ENCODE results near the gene CTAGE1.

CTAGE1 gene

GRCh38 chr18:22387364-22387763, 30.4 kb downstream of the CTAGE1 start:
- DNase-seq, result no peak

GRCh38 chr18:22385718-22386117, 32.0 kb downstream of the CTAGE1 start:
- peak; percentile 30 for DNase-seq

GRCh38 chr18:22378672-22379282, 38.9 kb downstream of the CTAGE1 start:
- DNase-seq, result peak; percentile 24

DNA sequence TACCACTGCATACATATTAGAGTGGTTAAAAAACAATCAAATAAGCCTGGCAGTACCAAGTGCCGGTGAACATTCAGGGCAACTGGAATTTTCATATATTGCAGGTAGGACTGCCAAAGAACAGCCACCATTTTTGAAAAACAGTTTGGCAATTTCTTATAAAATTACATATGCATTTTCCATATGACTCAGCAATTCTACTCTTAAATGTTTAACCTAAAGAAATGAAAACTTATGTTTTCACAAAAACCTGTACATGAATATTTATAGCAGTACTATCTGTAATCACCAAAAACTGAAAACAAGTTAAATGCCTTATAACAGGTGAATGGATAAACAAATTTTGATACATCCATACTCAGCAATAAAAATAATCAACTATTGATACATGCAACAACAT, 39.9 kb downstream of the CTAGE1 start:
- DNase-seq, result no peak

DNA sequence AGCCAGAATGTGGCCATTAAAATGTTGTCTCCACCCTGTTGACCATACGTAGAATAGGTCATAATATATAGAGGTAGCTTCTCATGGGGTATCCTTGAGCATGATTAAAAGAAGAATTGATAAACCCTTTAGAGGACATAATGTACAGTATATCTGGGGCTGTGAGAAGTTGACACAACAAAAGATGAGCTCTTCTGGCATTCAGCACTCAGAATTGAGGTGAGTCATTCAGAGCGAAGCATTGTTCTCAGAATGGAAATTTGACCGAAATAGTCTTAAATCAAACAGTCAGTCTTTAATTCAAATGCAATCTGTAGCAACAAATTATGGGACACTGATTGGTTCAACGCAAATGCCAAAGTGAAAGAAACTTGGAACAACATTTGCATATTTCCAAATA, 47.3 kb downstream of the CTAGE1 start:
- no peak for DNase-seq

DNA sequence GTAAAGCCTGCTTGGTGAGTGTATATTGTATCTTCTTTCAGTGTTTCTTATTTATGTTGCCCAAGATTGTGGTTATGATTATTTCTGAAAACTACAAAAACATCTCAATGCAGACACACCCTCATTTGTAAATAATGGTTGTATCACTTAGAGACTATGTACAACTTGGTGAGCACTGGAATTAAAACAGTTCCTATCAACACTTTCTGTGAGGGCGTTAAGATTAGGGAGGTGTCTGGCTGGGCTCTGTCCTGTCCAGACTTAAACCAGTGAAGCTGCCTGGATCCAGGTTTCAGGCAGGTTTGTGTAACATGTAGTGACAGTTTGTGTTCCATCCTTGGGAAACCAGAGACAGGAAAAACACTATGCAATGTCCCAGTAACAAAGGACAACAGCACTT, 49.7 kb downstream of the CTAGE1 start:
- no peak for DNase-seq

DNA sequence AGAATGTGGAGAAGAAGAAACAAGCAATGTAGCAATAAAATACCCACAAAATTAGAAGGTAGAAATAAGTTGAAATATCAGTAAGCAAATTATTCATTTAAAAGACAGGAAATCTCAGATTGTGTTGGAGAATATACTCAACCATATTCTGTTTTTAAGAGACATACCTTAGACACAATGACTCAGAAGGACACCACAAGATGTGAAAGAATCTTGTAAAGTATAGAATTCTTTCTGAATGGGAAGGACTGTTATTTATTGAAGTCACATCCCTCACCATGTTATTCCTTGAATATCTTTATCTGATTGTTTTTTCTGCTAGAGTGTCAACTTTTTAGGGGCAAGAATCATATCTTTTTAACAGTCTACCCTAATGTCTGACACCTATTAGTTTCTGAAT, 50.4 kb downstream of the CTAGE1 start:
- no peak for DNase-seq

DNA sequence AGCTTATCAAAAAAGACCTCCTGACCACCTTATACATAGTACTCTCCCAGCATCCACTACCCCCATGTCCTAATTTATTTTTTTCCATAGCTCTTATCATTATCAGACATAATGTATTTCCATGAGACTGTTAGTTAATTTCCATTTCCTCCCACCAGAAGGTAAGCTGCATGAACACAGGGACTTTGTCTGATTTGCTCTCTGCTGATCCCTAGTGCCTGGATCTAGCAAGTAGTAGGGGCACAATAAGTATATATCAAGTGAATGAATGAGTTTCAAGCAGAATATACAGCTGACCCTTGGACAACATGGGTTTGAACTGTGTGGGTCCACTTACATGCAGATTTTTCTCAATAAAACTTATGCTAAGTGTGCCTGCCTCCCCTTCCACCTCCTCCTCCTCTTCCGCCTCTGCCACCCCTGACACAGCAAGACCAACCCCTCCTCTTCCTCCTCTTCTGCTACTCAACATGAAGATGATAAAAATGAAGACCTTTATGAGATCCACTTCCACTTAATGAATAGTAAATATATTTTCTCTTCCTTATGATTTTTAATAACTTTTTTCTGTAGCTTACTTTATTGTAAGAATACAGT, 53.8 kb downstream of the CTAGE1 start:
- DNase-seq, result peak; percentile 27
